BJ (cell line): Measurements from ENCODE around the gene FHOD1. TPM values are rescaled to one million over a fixed set of nuclear protein-coding genes. Genes with fewer than 3 reads are reported as not detected.

ENCODE experiments used
- CTCF ChIA-PET: fragments of 350-600 bp; formaldehyde crosslinking; extraction: SDS; loops from one replicate; lab custom pipeline; 2021; ENCODE audit warnings: antibody characterized with exemption, inconsistent platforms; lab: Yijun Ruan, JAX
- POLR2A ChIA-PET: fragments of 300-600 bp; sonication (Branson Sonifier 250); formaldehyde crosslinking; extraction: SDS; loops from one replicate; lab custom pipeline; 2021; ENCODE audit warnings: antibody characterized with exemption; lab: Charles Lee
- DNase-seq: peaks from one replicate; pipeline ENCODE4 v3.0.0-alpha.2; 2011; ENCODE audit warnings: low read depth
- H3K27me3 ChIP-seq: 2 replicates; pipeline ENCODE4 v1.6.0; 2011; ENCODE audit warnings: low read length; ENCODE audit not compliant: control insufficient read depth, insufficient read depth
- H3K36me3 ChIP-seq: 2 replicates; pipeline ENCODE4 v1.5.1; 2011; ENCODE audit warnings: low read length; ENCODE audit not compliant: control insufficient read depth, insufficient read depth
- H3K4me3 ChIP-seq: 2 replicates; pipeline ENCODE4 v1.5.1; 2011; ENCODE audit warnings: low read depth, mild to moderate bottlenecking, control low read depth, low read length
- CTCF ChIP-seq: IDR thresholded peaks from 2 replicates; pipeline ENCODE4 v1.5.1; 2011; ENCODE audit warnings: low read depth, mild to moderate bottlenecking, control low read depth, inconsistent platforms, low read length, moderate library complexity; ENCODE audit not compliant: insufficient read depth
- polyA plus RNA-seq: library from polyadenylated mRNA; depleted of rRNA; stranded (reverse); fragments of >200 nt; gene quantifications from 2 replicates; pipeline ENCODE4 v1.2.3, GENCODE V29; 2011

FHOD1 gene
- polyA plus RNA-seq, 1 experiment, result 23.0 TPM

GRCh38 chr16:67283826-67284555 lies 36.7 kb upstream of the FHOD1 start:
- Histone ChIP-seq H3K4me3 (no peak overlapping the region), H3K36me3 (peaks cover 1% of the 10 kb centered on the region), H3K27me3 (no peaks in the 10 kb centered on the region)
- POLR2A ChIA-PET, result interaction anchor here (0.6 kb wide), 1 partner anchor 39 kb away, joined by 3 read pairs; no protein-coding TSS in a partner anchor
- DNase-seq, result no peak
- TF ChIP-seq CTCF, result no peak
- CTCF ChIA-PET, result interaction anchor here (0.9 to 5.5 kb wide), 8 partner anchors 11 to 182 kb away, joined by 3 to 39 read pairs (median 6); no protein-coding TSS in a partner anchor

- CTCF ChIA-PET, result interaction anchor here (0.9 to 5.5 kb wide), 5 partner anchors 12 to 32 kb away, joined by 4 to 39 read pairs (median 6); no protein-coding TSS in a partner anchor
These were observed 36.0 kb upstream of the FHOD1 start for GRCh38 chr16:67283039-67283825.

GRCh38 chr16:67282447-67282805 lies 35.1 kb upstream of the FHOD1 start:
- DNase-seq, result no peak
- no peaks in the 10 kb centered on the region for H3K27me3 ChIP-seq
- no peak overlapping the region for H3K4me3 ChIP-seq
- ChIA-PET POLR2A (no interaction called here), CTCF (interaction anchor here (0.5 to 5.5 kb wide), 6 partner anchors 12 to 170 kb away, joined by 3 to 39 read pairs (median 4); no protein-coding TSS in a partner anchor)
- peaks cover 1% of the 10 kb centered on the region for H3K36me3 ChIP-seq
- no peak for TF ChIP-seq CTCF

More at GRCh38 chr16:67283039-67283825, 36.0 kb upstream of the FHOD1 start:
- Histone ChIP-seq H3K4me3 (no peak overlapping the region), H3K36me3 (peaks cover 1% of the 10 kb centered on the region), H3K27me3 (no peaks in the 10 kb centered on the region)
- TF ChIP-seq CTCF, result no peak
- POLR2A ChIA-PET, result no interaction called here
- no peak for DNase-seq

- no peak for TF ChIP-seq CTCF
- DNase-seq, result no peak
- Histone ChIP-seq H3K27me3 (no peaks in the 10 kb centered on the region), H3K4me3 (no peak overlapping the region), H3K36me3 (no peaks in the 10 kb centered on the region; the same call in none of the 2 replicates)
- POLR2A ChIA-PET, result interaction anchor here (0.6 kb wide), 2 partner anchors 256 to 618 kb away, joined by 3 to 4 read pairs; no protein-coding TSS in a partner anchor
- CTCF ChIA-PET, result interaction anchor here (0.5 to 5.5 kb wide), 7 partner anchors 13 to 171 kb away, joined by 3 to 39 read pairs (median 5); no protein-coding TSS in a partner anchor
These were observed 34.5 kb upstream of the FHOD1 start for GRCh38 chr16:67281536-67282446.
